ENCODE results near the gene CASD1. TPM values are rescaled to one million over a fixed set of nuclear protein-coding genes. Genes with fewer than 3 reads are reported as not detected.

The CASD1 gene
- polyA plus RNA-seq, 1 donor (not counting 4 experiments of a cell fraction or from before 2014, with no cell fraction given) = 7.1 TPM

DNA sequence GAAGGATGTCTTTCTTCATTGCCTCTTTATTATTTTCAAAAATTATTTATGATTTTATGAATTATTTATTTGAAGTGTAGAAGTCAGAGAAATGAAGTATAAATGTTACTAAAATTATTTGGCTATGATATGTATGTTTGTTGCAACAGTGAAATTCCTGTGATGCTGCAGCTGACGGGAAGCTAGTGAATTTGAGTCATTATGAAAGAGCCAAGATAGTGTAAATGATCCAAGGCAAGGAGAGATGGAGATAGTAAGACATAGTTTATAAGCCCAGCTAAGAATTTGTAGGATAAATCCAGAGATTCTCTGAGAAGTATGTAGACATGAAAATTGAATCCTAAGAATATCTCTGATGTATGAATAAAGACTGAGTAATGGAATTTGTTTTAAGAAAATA, 30.8 kb downstream of the CASD1 start:
- no peaks in the 10 kb centered on the region for H3K9me3 ChIP-seq (ENCODE audit: control insufficient read depth, low read depth, low read length)
- H3K4me3 ChIP-seq (ENCODE audit: control insufficient read depth in 2 of 3, extremely low read depth in 1 of 3, insufficient read depth in 2 of 3, low read depth in 1 of 3, low read length in 3 of 3) = no peak overlapping the region
- H3K9me1 ChIP-seq (ENCODE audit: control insufficient read depth, extremely low read depth, insufficient read depth, low read length) = no peaks in the 10 kb centered on the region
- no peak overlapping the region for H3K27ac ChIP-seq (ENCODE audit: control insufficient read depth, insufficient read depth, low read length)
- dilution Hi-C loops (cut with MboI; ENCODE audit: extremely low pct_ligation_motif_present, low sequenced_read_pairs) = no loop called here
- no peaks in the 10 kb centered on the region for H3K36me3 ChIP-seq (ENCODE audit: control insufficient read depth in 2 of 2, extremely low read depth in 1 of 2, insufficient read depth in 2 of 2, low read length in 2 of 2)
- no peak overlapping the region for H3K4me2 ChIP-seq (ENCODE audit: control insufficient read depth, extremely low read depth, insufficient read depth, low read depth, low read length)
- FAIRE-seq (no peak), DNase-seq (ENCODE audit: low read depth, low spot score) (no peak)
- H3K79me2 ChIP-seq (ENCODE audit: control insufficient read depth, insufficient read depth, low read length) = no peaks in the 10 kb centered on the region
- TF ChIP-seq, protein P1, sequence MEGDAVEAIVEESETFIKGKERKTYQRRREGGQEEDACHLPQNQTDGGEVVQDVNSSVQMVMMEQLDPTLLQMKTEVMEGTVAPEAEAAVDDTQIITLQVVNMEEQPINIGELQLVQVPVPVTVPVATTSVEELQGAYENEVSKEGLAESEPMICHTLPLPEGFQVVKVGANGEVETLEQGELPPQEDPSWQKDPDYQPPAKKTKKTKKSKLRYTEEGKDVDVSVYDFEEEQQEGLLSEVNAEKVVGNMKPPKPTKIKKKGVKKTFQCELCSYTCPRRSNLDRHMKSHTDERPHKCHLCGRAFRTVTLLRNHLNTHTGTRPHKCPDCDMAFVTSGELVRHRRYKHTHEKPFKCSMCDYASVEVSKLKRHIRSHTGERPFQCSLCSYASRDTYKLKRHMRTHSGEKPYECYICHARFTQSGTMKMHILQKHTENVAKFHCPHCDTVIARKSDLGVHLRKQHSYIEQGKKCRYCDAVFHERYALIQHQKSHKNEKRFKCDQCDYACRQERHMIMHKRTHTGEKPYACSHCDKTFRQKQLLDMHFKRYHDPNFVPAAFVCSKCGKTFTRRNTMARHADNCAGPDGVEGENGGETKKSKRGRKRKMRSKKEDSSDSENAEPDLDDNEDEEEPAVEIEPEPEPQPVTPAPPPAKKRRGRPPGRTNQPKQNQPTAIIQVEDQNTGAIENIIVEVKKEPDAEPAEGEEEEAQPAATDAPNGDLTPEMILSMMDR (optimal IDR thresholded peaks at IDR 0.05 in 1 of 3, IDR thresholded peaks at IDR 0.05 in 1 of 3, conservative IDR thresholded peaks at IDR 0.05 in 1 of 3; ENCODE audit: extremely low read depth in 1 of 3, insufficient read depth in 2 of 3, low read length in 3 of 3) = no peak
- TF ChIP-seq EZH2 (IDR thresholded peaks at IDR 0.05; ENCODE audit: low read length) = no peak
- no peaks in the 10 kb centered on the region for H3K27me3 ChIP-seq (ENCODE audit: control insufficient read depth, extremely low read depth, insufficient read depth, low read length)
- H3K4me1 ChIP-seq (ENCODE audit: control insufficient read depth, extremely low read depth, insufficient read depth, low read length) = no peaks in the 10 kb centered on the region
- no peaks in the 10 kb centered on the region for H4K20me1 ChIP-seq (ENCODE audit: control insufficient read depth, extremely low read depth, insufficient read depth, low read length)
- H3K9ac ChIP-seq (ENCODE audit: control insufficient read depth, extremely low read depth, insufficient read depth, low read length) = no peak overlapping the region
- H2AFZ ChIP-seq (ENCODE audit: control insufficient read depth, low read length) = no peak overlapping the region

DNA sequence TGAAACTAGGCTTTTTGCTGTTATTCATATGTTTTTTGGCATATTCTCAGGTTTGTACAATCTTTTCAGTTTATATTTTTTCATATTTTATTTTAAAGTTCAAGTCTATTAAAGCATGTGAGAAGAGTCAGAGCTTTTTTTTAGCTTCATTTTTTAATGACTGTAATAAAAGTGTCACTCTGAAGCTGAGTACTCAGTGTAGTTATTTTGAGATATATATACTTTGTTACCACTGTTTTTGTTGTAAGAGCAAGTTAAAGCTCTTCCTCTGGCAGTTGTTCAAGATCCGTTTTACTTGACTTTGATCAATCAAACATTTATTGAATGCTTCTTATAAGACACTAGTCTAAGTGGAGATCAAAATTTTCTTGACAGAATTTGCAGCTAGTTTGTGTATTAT, 37.5 kb downstream of the CASD1 start:
- H3K9me1 ChIP-seq (ENCODE audit: control insufficient read depth, extremely low read depth, insufficient read depth, low read length) = no peaks in the 10 kb centered on the region
- no peak overlapping the region for H3K9ac ChIP-seq (ENCODE audit: control insufficient read depth, extremely low read depth, insufficient read depth, low read length)
- FAIRE-seq (no peak), DNase-seq (ENCODE audit: low read depth, low spot score) (no peak)
- H3K4me2 ChIP-seq (ENCODE audit: control insufficient read depth, extremely low read depth, insufficient read depth, low read depth, low read length) = no peak overlapping the region
- no peak overlapping the region for H3K4me3 ChIP-seq (ENCODE audit: control insufficient read depth in 2 of 3, extremely low read depth in 1 of 3, insufficient read depth in 2 of 3, low read depth in 1 of 3, low read length in 3 of 3)
- dilution Hi-C loops (cut with MboI; ENCODE audit: extremely low pct_ligation_motif_present, low sequenced_read_pairs) = no loop called here
- TF ChIP-seq, protein P1 (optimal IDR thresholded peaks at IDR 0.05 in 1 of 3, IDR thresholded peaks at IDR 0.05 in 1 of 3, conservative IDR thresholded peaks at IDR 0.05 in 1 of 3; ENCODE audit: extremely low read depth in 1 of 3, insufficient read depth in 2 of 3, low read length in 3 of 3) = no peak
- TF ChIP-seq EZH2 (IDR thresholded peaks at IDR 0.05; ENCODE audit: low read length) = no peak
- no peak overlapping the region for H2AFZ ChIP-seq (ENCODE audit: control insufficient read depth, low read length)
- H3K9me3 ChIP-seq (ENCODE audit: control insufficient read depth, low read depth, low read length) = no peaks in the 10 kb centered on the region
- H3K79me2 ChIP-seq (ENCODE audit: control insufficient read depth, insufficient read depth, low read length) = no peaks in the 10 kb centered on the region
- H3K27ac ChIP-seq (ENCODE audit: control insufficient read depth, insufficient read depth, low read length) = no peak overlapping the region
- H3K27me3 ChIP-seq (ENCODE audit: control insufficient read depth, extremely low read depth, insufficient read depth, low read length) = no peaks in the 10 kb centered on the region
- H3K36me3 ChIP-seq (ENCODE audit: control insufficient read depth in 2 of 2, extremely low read depth in 1 of 2, insufficient read depth in 2 of 2, low read length in 2 of 2) = no peaks in the 10 kb centered on the region
- H4K20me1 ChIP-seq (ENCODE audit: control insufficient read depth, extremely low read depth, insufficient read depth, low read length) = no peaks in the 10 kb centered on the region
- no peaks in the 10 kb centered on the region for H3K4me1 ChIP-seq (ENCODE audit: control insufficient read depth, extremely low read depth, insufficient read depth, low read length)

All from keratinocyte (primary cell).